GM12878 (cell line): ENCODE measurements around the gene CDH1. TPM values are rescaled to one million over a fixed set of nuclear protein-coding genes. Genes with fewer than 3 reads are reported as not detected.

ENCODE experiments used
- DPF2 ChIP-seq: fragments of 450-650 bp; IDR thresholded peaks from 2 replicates; pipeline ENCODE4 v1.6.1; 2017; ENCODE audit warnings: mild to moderate bottlenecking
- FOXM1 ChIP-seq: IDR thresholded peaks from 2 replicates; pipeline ENCODE4 v1.6.1; 2012; ENCODE audit warnings: low read depth, mild to moderate bottlenecking, inconsistent platforms, low read length, moderate library complexity
- IRF3 ChIP-seq: fragments of 450-650 bp; IDR thresholded peaks from 2 replicates; pipeline ENCODE4 v1.6.1; 2014; ENCODE audit warnings: mild to moderate bottlenecking
- JUND ChIP-seq: IDR thresholded peaks from 2 replicates; pipeline ENCODE4 v1.6.1; 2012; ENCODE audit warnings: low read depth, mild to moderate bottlenecking, low read length, improper control_type of control experiment, moderate library complexity
- LARP7 ChIP-seq: fragments of 450-650 bp; IDR thresholded peaks from 2 replicates; pipeline ENCODE4 v1.6.1; 2017; ENCODE audit warnings: mild to moderate bottlenecking
- NFIC ChIP-seq: IDR thresholded peaks from 2 replicates; pipeline ENCODE4 v1.6.1; 2012; ENCODE audit warnings: low read depth, mild to moderate bottlenecking, inconsistent platforms, low read length, moderate library complexity
- NFXL1 ChIP-seq: fragments of 450-650 bp; IDR thresholded peaks from 2 replicates; pipeline ENCODE4 v1.6.1; 2017; ENCODE audit warnings: antibody characterized with exemption, mild to moderate bottlenecking, borderline replicate concordance
- NFYB ChIP-seq: IDR thresholded peaks from 2 replicates; pipeline ENCODE4 v1.6.1; 2011; ENCODE audit warnings: low read depth, mild to moderate bottlenecking, low read length, improper control_type of control experiment, moderate library complexity; ENCODE audit not compliant: insufficient read depth
- NR2F1 ChIP-seq: fragments of 450-650 bp; conservative IDR thresholded peaks from 2 replicates; pipeline ENCODE4 v1.6.1; 2017; ENCODE audit warnings: mild to moderate bottlenecking
- SIX5 ChIP-seq: IDR thresholded peaks from 2 replicates; pipeline ENCODE4 v1.6.1; 2011; ENCODE audit warnings: mild to moderate bottlenecking, low read depth, low read length, moderate library complexity; ENCODE audit not compliant: severe bottlenecking
- SPI1 ChIP-seq: IDR thresholded peaks from 2 replicates; pipeline ENCODE4 v1.6.1; 2011; ENCODE audit warnings: low read depth, mild to moderate bottlenecking, low read length, moderate library complexity, borderline replicate concordance; ENCODE audit not compliant: insufficient read depth
- SREBF1 ChIP-seq: IDR thresholded peaks from 2 replicates; pipeline ENCODE4 v1.6.1; 2012; ENCODE audit warnings: mild to moderate bottlenecking, low read length
- TAF1 ChIP-seq: IDR thresholded peaks from 2 replicates; pipeline ENCODE4 v1.6.1; 2011; ENCODE audit warnings: mild to moderate bottlenecking, low read depth, low read length, borderline replicate concordance
- TBL1XR1 ChIP-seq: IDR thresholded peaks from 2 replicates; pipeline ENCODE4 v1.6.1; 2012; ENCODE audit warnings: low read depth, low read length, improper control_type of control experiment
- TCF7 ChIP-seq: IDR thresholded peaks from 2 replicates; pipeline ENCODE4 v1.6.1; 2014; ENCODE audit warnings: antibody characterized with exemption, borderline replicate concordance
- polyA plus RNA-seq, 11 experiments: library from polyadenylated mRNA; depleted of rRNA in 4 of 11; unstranded in 6 of 11; stranded (reverse) in 5 of 11; fragments of >200 nt; fragmentation: Nextera tagmentation in 4 of 11; fragmentation: Illumina TruSeq in 1 of 11; extraction: Ambion mirVana in 4 of 11; extraction: Trizol in 1 of 11; gene quantifications; 1 replicate in 1 of 11; 2 replicates in 10 of 11; pipeline versions ENCODE4 v1.2.1 to v1.2.3, GENCODE V29; 2011 to 2016; ENCODE audit warnings: inconsistent platforms in 2 of 11, missing spikeins in 2 of 11, low read depth in 1 of 11
- total RNA-seq, 4 experiments: library from RNA; depleted of rRNA in 3 of 4; stranded (reverse); fragments of >200 nt in 3 of 4; fragmentation: Illumina TruSeq in 1 of 4; extraction: Trizol in 1 of 4; gene quantifications; 2 replicates each; pipeline versions ENCODE4 v1.2.1 to v1.2.3, GENCODE V29; 2013 to 2021
- TF ChIP-seq, protein P1 (sequence below): fragments of 450-650 bp; IDR thresholded peaks from 2 replicates; pipeline ENCODE4 v1.6.1; 2017; ENCODE audit warnings: mild to moderate bottlenecking, moderate library complexity
- TF ChIP-seq, protein P2 (sequence below): fragments of 450-650 bp; IDR thresholded peaks from 2 replicates; pipeline ENCODE4 v1.6.1; 2017; ENCODE audit warnings: low read depth, mild to moderate bottlenecking, moderate library complexity
- TF ChIP-seq, protein P3 (sequence below): IDR thresholded peaks from 2 replicates; pipeline ENCODE4 v1.6.1; 2012; ENCODE audit warnings: low read depth, low read length, improper control_type of control experiment
- TF ChIP-seq, protein P4 (sequence below): fragments of 450-650 bp; IDR thresholded peaks from 2 replicates; pipeline ENCODE4 v1.6.1; 2016; ENCODE audit warnings: mild to moderate bottlenecking, moderate library complexity, borderline replicate concordance

Gene CDH1
- total and polyA plus RNA-seq, 10 of the 15 experiments (the other 5 are each of a cell fraction or from before 2014, with no cell fraction given): 2.2 to 30.6 (median 17.7) TPM

DNA sequence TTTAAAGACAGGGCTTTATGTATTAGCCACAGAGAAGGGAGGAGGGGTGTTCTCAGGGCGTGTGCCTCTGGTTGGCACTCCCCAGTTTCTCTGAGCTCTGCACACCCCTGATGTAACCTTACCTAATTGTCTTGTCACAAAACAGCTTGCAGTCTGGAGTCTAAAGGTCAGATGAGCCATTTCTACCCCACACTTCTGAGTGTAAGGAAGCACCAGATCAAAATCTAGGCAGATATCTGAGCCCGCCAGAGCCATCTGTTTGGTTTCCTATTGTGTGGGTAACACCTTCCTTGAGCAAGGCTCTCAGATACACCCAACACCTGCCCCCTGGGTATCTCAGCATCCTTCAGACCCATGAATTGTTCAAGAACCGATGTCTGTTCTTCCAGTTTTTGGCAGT lies 15.5 kb downstream of the CDH1 start (continued):
- TF ChIP-seq, protein P1, sequence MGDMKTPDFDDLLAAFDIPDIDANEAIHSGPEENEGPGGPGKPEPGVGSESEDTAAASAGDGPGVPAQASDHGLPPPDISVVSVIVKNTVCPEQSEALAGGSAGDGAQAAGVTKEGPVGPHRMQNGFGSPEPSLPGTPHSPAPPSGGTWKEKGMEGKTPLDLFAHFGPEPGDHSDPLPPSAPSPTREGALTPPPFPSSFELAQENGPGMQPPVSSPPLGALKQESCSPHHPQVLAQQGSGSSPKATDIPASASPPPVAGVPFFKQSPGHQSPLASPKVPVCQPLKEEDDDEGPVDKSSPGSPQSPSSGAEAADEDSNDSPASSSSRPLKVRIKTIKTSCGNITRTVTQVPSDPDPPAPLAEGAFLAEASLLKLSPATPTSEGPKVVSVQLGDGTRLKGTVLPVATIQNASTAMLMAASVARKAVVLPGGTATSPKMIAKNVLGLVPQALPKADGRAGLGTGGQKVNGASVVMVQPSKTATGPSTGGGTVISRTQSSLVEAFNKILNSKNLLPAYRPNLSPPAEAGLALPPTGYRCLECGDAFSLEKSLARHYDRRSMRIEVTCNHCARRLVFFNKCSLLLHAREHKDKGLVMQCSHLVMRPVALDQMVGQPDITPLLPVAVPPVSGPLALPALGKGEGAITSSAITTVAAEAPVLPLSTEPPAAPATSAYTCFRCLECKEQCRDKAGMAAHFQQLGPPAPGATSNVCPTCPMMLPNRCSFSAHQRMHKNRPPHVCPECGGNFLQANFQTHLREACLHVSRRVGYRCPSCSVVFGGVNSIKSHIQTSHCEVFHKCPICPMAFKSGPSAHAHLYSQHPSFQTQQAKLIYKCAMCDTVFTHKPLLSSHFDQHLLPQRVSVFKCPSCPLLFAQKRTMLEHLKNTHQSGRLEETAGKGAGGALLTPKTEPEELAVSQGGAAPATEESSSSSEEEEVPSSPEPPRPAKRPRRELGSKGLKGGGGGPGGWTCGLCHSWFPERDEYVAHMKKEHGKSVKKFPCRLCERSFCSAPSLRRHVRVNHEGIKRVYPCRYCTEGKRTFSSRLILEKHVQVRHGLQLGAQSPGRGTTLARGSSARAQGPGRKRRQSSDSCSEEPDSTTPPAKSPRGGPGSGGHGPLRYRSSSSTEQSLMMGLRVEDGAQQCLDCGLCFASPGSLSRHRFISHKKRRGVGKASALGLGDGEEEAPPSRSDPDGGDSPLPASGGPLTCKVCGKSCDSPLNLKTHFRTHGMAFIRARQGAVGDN: peak; percentile 78
- no peak for TF ChIP-seq SPI1
- no peak for TF ChIP-seq NFIC
- TF ChIP-seq NFYB: no peak
- TF ChIP-seq NFXL1: no peak
- TF ChIP-seq SREBF1: no peak
- peak; percentile 80; the same call in 1 of the 2 replicates for TF ChIP-seq NR2F1
- TF ChIP-seq TBL1XR1: no peak
- TF ChIP-seq, protein P2, sequence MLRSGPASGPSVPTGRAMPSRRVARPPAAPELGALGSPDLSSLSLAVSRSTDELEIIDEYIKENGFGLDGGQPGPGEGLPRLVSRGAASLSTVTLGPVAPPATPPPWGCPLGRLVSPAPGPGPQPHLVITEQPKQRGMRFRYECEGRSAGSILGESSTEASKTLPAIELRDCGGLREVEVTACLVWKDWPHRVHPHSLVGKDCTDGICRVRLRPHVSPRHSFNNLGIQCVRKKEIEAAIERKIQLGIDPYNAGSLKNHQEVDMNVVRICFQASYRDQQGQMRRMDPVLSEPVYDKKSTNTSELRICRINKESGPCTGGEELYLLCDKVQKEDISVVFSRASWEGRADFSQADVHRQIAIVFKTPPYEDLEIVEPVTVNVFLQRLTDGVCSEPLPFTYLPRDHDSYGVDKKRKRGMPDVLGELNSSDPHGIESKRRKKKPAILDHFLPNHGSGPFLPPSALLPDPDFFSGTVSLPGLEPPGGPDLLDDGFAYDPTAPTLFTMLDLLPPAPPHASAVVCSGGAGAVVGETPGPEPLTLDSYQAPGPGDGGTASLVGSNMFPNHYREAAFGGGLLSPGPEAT: no peak
- no peak for TF ChIP-seq IRF3
- no peak for TF ChIP-seq LARP7
- peak; percentile 80 for TF ChIP-seq DPF2
- no peak for TF ChIP-seq SIX5
- TF ChIP-seq TCF7: no peak
- TF ChIP-seq, protein P3, sequence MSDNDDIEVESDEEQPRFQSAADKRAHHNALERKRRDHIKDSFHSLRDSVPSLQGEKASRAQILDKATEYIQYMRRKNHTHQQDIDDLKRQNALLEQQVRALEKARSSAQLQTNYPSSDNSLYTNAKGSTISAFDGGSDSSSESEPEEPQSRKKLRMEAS: no peak
- TF ChIP-seq FOXM1: no peak
- TF ChIP-seq JUND: no peak
- TF ChIP-seq, protein P4, sequence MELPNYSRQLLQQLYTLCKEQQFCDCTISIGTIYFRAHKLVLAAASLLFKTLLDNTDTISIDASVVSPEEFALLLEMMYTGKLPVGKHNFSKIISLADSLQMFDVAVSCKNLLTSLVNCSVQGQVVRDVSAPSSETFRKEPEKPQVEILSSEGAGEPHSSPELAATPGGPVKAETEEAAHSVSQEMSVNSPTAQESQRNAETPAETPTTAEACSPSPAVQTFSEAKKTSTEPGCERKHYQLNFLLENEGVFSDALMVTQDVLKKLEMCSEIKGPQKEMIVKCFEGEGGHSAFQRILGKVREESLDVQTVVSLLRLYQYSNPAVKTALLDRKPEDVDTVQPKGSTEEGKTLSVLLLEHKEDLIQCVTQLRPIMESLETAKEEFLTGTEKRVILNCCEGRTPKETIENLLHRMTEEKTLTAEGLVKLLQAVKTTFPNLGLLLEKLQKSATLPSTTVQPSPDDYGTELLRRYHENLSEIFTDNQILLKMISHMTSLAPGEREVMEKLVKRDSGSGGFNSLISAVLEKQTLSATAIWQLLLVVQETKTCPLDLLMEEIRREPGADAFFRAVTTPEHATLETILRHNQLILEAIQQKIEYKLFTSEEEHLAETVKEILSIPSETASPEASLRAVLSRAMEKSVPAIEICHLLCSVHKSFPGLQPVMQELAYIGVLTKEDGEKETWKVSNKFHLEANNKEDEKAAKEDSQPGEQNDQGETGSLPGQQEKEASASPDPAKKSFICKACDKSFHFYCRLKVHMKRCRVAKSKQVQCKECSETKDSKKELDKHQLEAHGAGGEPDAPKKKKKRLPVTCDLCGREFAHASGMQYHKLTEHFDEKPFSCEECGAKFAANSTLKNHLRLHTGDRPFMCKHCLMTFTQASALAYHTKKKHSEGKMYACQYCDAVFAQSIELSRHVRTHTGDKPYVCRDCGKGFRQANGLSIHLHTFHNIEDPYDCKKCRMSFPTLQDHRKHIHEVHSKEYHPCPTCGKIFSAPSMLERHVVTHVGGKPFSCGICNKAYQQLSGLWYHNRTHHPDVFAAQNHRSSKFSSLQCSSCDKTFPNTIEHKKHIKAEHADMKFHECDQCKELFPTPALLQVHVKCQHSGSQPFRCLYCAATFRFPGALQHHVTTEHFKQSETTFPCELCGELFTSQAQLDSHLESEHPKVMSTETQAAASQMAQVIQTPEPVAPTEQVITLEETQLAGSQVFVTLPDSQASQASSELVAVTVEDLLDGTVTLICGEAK: no peak
- TF ChIP-seq TAF1: no peak
